Activated T-cell treated with anti-CD3 and anti-CD28 coated beads for 24 hours (primary cell): ENCODE measurements around the gene UBE2B.
"Not testable (repeated sequence)": the region's sequence is repeated elsewhere in the genome, so short reads cannot be mapped to it uniquely, and the experiment has no call there.

ENCODE experiments used
- DNase-seq: peaks from one replicate; pipeline ENCODE4 v3.0.0-alpha.2; 2020; ENCODE audit warnings: low read depth

UBE2B gene

DNA sequence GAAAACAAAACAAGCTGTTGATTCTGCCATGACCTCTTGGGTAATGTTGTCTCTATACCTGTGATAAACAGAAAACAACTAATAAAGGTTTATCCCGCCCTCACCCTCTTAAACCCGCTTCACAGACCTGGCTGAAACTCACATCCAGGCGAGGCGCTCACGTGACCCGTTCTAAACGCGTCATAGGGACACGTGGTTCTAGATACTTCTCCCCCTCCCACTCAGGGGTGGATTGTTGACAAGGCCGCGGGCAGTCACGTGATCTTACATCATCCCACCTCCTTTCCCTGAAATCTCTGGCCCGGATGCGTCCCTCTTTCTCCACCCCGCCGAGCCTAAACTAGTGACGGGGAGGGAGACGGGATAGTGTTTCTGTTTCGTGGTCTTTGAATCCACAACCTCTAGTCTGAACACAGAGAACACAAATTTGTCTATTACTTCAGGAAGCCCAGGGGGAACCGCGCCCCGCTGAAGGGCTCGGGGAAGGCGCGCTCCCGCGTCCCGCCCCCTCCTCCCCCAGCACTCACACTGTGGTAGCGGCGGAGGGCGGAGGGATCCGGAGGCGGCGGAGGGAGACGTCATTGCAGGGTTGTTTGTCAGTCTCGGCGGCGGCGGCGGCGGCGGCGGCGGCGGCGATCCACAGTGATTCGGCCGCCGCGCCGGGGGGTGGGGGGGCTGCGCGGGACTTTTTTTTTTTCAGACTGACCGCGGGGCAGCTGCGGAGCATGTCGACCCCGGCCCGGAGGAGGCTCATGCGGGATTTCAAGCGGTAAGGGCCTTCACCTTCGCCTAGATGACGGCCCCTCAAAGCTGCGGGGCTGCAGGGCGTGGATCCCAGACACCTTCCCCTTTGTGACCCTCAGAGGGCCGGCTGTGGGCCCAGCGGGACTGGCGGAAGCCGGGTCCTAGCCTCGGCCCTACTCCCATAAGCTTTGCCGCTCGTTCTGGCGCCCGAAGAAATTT is at the start of gene UBE2B:
UBE2B (plus strand) TSS at position 699 of the 963 bp plus-strand sequence; CDS start at position 726, 27 bp downstream.
- DNase-seq, result peak; percentile 92

DNA sequence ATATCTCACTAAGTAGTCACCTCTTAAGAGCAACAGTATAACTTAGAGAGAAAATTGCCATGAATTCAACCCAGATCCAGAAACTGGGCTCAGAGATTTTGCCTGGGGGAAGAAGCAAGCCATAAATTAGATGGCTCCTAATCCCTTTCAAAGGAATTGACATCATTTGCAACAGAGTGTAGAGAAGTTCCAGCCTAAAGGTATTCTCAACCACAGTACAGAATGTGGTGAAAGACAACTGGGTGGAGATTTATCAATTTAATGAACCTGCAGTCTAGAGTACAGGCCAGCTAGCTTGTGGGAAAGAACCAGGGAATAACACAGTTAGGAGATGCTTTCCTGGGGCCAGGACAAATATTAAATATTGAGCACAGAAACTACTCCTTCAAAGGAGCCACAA is 44.0 kb upstream of the UBE2B start:
- no peak for DNase-seq

DNA sequence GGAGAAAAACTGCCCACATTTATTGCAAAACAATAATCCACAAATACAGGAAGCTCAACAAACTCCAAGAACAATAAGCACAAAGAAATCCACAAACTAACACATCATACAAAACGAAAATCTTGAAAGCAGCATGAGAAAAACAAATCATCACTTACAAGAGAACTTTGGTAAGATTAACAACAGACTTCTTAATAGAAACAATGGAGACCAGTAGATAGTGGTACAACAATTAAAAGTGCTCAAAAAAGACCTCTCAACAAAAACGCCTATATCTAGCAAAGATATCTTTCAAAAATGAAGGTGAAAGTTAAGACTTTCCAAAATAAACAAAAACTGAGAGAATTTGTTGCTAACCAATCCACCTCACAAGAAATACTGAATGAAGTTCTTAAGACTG is 42.8 kb upstream of the UBE2B start:
- no peak for DNase-seq

DNA sequence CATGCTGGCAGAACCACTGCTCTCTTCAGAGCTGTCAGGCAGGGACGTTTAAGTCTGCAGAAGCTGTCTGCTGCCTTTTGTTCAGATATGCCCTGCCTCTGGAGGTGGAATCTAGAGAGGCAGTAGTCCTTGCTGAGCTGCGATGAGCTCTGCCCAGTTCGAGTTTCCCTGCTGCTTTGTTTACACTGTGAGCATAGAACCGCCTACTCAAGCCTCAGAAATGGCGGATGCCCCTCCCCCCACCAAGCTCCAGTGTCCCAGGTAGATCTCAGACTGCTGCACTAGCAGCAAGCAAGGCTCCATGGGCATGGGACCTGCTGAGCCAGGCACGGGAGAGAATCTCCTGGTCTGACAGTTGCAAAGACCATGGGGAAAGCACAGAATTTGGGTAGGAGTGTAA is 34.5 kb upstream of the UBE2B start:
- DNase-seq, result not testable (repeated sequence)

DNA sequence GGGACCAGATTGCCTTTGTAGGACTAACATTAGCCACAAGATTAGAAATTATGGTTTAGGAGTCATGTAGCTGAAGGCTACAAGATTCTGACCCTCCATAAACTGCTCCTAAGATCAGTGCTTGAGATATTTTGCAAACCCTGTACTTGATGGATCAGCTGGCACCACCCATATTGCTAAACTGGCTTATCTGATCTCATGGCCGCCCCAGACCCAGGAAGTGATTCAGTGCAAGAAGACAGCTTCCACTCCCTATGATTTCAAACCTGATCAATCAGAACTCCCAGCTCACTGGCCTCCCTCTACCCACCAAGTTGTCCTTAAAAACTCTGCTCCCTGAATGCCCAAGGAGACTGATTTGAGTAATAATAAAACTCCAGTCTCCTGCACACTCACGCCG is 27.9 kb upstream of the UBE2B start:
- not testable (repeated sequence) for DNase-seq

DNA sequence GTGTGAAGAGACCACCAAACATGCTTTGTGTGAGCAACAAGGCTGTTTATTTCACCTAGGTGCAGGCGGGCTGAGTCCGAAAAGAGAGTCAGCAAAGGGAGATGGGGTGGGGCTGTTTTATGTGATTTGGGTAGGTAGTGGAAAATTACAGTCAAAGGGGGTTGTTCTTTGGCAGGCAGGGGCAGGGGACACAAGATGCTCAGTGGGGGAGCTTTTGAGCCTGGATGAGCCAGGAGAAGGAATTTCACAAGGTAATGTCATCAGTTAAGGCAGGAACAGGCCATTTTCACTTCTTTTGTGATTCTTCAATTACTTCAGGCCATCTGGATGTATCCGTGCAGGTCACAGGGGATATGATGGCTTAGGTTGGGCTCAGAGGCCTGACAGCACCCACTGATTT is 25.9 kb upstream of the UBE2B start:
- not testable (repeated sequence) for DNase-seq

DNA sequence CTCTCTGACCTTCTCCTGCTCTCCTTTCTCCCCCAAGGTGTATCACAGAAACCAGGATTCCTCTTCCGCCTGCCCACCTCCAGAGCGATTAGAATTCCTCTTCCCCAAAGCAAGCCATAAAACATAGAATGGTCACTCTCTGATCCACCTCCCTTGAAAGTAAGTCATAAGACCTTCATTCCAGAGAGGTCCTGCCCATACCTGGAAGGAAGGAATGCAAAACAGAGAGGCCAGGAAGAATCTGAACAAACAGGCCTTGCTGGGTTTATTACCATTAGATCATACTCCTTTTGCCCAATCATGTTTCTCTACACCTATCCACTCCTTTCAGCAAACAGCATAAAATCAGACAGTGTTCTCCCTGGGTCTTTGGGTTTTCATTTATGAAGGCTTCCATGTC is 25.4 kb upstream of the UBE2B start:
- no peak for DNase-seq

DNA sequence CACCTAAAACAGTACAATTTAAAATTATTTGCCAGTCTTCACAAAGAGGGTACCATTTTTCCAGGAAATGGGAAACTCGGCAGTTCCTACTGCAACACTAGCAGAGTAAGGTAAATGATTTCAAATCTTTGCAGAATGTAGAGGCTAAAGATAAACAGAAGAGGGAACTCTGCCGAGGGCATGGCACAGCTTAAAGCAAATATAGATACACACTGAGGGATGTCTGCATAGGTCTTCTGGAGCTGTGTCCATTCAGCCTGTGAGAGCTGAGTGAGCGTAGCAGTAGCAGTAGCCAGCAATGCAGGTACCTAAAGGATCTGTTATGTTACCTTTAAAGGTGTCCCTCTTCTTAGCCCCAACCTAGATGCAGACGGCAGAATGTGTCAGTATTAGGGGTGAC is 21.9 kb upstream of the UBE2B start:
- DNase-seq, result no peak

DNA sequence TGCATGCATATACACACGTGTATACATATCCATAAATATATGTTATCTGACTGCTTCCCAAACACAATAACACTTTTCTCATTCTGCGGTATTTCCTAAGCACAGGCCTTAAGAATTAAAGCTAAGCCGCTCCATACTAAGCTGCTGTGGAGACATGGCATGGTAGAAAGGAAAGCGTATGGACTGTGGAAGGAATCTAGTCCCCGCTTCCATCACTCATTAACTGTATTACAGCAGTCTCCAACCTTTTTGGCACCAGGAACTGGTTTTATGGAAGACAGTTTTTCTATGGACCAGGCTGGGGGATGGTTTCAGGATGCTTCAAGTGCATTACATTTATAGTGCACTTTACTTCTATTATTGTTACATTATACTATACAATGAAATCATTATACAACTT is 15.7 kb upstream of the UBE2B start:
- no peak for DNase-seq

DNA sequence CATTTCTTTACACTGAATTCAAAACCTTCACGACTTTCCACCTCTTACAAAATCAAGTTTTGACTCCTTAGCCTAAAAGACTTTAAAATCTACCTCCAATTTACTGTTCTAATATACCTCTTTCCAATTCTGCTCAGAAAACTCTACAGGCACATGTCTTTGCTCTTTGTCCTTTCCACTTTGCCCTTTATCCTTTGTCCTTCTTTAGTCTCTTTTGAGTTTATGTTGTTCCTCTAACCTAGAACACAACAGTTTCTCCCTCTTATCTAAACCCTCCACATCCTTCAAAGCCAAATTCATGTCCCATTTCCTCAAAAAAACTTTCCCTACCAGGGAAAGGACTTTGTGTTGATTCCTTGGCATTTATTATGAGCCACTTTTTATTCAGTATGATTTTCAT is 5.8 kb upstream of the UBE2B start:
- DNase-seq, result no peak

DNA sequence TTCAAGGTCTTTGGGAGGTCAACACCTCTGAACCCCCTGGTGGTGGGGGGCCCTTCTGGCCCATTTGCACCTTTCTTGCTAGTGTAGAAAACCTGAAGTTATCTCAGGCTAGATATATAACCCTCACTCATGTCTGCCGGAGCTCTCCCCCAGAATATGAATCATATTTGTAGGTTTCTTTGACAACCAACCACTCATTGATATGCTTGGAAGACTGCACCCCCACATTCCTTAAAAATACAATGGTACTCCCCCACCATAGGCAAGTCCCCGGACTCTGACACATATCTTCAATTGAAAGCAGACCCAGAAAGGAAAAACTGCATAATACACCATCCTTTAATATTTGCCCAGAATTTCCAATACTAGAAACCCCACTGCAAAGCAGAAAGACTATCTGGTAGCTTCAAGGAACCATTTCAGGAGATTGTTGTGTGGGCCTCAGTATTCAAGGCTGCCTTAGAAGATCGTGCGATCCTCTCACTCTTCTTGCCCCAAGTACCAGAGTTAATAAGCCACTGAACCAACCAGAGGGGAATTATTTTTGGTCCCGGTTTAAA is 978 bp upstream of the UBE2B start:
- no peak for DNase-seq

DNA sequence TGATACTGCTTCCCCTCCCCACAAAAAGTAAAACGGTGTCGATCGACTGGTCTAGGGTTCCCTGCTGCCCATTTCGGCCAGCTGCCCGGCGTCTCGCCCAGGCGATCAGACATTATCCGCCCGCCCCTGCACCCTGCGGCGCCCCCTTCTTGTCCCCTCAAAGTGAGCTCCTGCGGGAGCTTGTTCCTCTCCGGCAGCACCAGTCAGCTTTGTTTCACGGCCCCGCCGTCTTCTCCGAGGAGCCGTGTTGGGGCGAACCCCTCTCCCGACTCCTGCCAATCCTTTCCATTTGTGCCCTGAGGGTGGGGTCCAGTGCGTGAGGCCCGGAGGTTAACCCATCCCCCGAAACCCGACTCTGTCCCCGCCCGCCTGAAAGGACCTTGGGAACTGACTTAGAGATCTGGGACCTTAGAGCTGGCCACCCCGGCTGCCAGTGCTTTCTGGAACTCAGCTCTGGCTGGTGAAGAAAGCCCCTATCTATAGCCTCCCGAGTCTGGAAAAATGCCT is 518 bp downstream of the UBE2B start:
- peak; percentile 19 for DNase-seq

DNA sequence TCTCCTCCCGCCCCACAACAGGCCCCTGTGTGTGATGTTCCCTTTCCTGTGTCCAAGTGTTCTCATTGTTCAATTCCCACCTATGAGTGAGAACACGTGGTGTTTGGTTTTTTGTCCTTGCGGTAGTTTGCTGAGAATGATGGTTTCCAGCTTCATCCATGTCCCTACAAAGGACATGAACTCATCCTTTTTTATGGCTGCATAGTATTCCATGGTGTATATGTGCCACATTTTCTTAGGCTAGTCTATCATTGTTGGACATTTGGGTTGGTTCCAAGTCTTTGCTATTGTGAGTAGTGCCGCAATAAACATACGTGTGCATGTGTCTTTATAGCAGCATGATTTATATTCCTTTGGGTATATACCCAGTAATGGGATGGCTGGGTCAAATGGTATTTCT is 2.3 kb downstream of the UBE2B start:
- not testable (repeated sequence) for DNase-seq

DNA sequence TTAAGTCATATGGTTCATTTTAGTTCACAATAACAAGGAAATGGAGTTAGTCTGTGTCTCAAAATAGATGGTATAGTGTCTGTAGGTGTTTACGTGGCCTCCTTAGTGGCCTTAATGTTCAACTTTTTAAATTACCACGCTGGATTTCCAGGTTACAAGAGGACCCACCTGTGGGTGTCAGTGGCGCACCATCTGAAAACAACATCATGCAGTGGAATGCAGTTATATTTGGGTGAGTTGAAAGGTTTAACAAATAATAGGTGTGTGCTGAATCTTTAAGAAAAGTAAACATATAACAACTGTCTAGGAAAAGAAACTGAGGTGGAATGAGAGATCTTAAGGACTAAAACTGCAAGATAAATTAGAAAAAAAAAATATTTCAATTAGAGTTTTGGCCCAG is 2.9 kb downstream of the UBE2B start:
- DNase-seq, result no peak

DNA sequence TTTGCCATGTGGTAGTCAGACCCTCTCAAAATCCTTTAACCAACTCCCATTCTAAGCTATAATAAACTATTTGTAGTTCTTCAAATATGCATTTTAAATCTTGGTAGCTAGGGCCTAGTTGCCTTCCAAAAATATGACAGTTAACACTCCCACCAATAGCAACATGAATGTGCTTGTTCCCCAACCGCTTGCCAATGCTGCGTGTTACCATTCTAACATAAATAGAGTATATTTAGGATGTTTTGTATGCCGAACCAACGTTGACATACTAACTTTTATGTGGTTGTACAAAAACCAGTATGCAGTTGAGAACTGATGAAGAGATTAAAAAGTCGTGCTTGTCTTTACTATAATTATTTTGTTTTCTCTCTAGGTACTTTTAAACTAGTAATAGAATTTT is 9.0 kb downstream of the UBE2B start:
- DNase-seq, result no peak

DNA sequence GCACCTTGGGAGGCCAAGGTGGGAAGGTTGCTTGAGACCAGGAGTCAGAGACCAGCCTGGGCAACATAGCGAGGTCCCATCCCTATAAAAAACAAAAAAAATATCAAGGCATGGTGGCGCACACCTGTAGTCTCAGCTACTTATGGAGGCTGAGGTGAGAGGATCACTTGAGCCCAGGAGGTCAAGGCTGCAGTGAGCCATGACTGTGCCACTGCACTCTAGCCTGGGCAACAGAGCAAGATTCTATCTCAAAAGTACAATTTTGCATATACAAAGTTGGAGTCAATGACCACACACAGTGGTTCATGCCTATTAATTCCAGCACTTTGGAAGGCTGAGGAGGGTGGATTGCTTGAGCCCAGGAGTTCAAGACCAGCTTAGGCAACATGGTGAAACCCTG is 10.8 kb downstream of the UBE2B start:
- not testable (repeated sequence) for DNase-seq

DNA sequence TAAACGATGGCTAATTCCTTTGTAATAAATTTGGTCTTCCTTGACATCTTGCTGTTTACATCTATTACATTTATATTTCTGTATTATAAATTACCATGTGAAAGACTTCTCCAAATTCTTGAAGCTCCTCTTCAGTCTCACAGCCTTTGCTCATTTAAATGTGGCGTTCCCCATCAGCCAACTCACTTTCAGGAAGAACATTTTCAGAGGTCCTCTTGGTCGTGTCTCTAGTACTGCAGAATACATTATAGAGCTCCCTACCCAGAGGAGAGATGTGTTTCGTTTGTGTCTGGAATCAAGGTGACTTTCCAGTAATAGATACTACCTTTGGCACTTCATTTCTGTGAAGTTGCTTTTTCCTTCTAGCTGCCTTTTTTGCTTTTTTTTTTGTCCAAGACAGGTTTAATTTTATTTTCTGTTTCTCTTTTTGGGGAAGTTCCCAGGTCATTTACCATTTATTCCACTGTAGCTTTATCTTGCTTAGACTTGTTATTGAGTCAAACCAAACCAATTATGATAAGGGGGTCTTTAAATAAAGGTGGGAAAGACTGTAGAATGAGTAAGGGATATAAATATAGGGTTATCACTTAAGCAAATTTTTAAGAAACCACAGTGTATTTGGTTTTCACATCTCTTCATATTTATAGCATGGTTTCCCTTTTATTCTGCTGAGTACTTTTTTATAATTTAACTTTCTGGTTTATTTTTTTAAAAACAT is 12.8 kb downstream of the UBE2B start:
- no peak for DNase-seq

DNA sequence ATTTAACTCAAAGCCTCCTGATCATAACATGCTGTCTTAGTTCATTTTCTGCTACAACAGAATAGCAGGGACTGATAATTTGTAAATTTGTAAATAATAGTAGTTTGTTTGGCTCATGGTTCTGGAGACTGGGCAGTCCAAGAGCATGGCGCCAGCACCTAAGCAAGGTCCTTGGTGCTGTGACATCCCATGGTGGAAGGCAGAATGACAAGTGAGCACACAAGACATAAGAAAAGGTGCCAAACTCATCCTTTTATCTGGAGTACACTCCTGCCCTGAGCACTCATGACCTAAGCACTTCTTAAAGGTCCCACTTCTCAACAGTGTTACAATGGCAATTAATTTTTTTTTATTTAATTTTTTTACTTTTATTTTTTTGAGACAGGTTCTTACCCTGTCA is 16.1 kb downstream of the UBE2B start:
- DNase-seq, result no peak

DNA sequence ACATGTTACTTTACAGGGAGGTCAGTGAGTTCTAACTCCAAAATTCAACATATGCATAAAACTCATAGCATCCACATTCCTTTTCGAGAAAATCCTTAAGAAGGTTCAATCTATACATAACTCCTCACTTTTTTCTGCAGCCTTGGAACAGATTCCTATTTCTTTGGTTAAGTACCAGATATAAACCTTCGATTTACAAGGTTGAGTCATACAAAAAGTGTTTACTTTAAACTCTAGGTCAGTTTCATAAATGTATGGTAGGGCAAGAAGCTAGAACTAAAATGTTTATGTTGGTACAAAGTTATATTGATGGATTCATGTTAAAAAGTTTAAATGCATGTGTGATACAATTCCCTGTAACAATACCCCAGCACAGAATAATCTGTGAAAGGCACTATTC is 20.9 kb downstream of the UBE2B start:
- no peak for DNase-seq

DNA sequence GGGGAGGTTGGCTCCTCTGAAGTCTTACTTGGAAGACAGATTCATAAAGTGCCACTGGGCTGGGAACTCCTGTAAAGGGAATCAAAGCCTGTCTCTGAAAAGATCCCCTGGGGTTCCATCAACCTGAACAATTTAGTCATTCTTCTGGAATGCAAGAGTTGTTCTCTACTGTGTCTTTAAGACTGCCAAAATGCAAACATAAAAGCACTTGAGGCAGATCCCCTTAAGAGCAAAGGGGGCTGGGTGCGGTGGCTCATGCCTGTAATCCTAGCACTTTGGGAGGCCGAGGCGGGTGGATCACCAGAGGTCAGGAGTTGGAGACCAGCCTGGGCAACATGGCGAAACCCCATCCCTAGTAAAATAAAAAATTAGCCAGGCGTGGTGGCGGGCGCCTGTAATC is 23.6 kb downstream of the UBE2B start:
- DNase-seq, result no peak

DNA sequence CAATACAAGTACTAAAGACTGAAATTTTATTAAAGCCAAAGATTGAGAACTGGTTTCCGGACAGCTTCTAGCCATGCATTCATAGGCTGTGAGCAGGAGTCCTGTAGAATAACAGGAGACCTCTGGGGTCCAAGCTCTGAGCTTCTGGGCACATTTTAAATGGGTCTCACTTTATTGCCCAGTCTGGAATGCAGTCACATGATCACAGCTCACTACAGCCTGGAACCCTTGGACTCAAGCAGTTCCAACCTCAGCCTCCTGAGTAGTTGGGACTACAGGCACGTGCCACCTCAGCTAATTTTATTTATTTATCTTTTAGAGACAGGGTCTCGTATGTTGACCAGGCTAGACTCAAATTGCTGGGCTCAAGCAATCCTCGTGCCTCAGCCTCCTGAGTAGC is 24.9 kb downstream of the UBE2B start:
- DNase-seq, result no peak

DNA sequence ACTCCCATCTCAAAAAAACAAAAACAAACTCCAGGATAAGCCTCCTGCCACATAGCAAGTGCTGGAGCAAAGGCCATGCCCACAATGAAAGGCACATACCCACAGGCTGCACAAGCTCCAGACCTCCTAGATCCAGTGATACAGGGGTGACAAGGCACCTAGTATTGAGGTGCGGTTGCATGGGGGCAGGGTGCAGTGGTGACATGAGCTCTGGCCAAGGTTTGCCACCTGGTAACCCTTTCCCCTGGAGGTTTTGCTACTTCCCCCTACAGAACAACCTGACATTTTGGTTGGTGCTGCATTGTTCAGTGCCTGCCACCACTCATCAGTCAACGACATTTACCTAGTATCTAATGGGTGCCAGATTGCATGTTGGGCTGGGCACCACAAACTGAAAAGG is 25.8 kb downstream of the UBE2B start:
- no peak for DNase-seq
